HG02973 (cell line): ENCODE measurements around the gene SNX13.
"Not testable (repeated sequence)": the region's sequence is repeated elsewhere in the genome, so short reads cannot be mapped to it uniquely, and the experiment has no call there.

Experiments
- ATAC-seq: cut with Tn5 transposase; IDR thresholded peaks from one replicate; pipeline ENCODE4 v1.9.1; 2021; ENCODE audit warnings: moderate library complexity; ENCODE audit not compliant: unreplicated experiment

The SNX13 gene

GRCh38 chr7:17915796-17916195 is 24.5 kb downstream of the SNX13 start:
- ATAC-seq: no peak

- no peak for ATAC-seq
Measured at GRCh38 chr7:17915168-17915567, 25.1 kb downstream of the SNX13 start.

- no peak for ATAC-seq
Measured at GRCh38 chr7:17913250-17913649, 27.0 kb downstream of the SNX13 start.

GRCh38 chr7:17912536-17913235 is 27.6 kb downstream of the SNX13 start:
- no peak for ATAC-seq

GRCh38 chr7:17912050-17912449 is 28.2 kb downstream of the SNX13 start:
- ATAC-seq: no peak

GRCh38 chr7:17910377-17910776 is 29.9 kb downstream of the SNX13 start:
- no peak for ATAC-seq

GRCh38 chr7:17909310-17909709 is 31.0 kb downstream of the SNX13 start:
- not testable (repeated sequence) for ATAC-seq

- no peak for ATAC-seq
Measured at GRCh38 chr7:17907014-17907413, 33.3 kb downstream of the SNX13 start.

GRCh38 chr7:17903337-17903736 is 37.0 kb downstream of the SNX13 start:
- no peak for ATAC-seq

GRCh38 chr7:17902599-17902998 is 37.7 kb downstream of the SNX13 start:
- no peak for ATAC-seq

- ATAC-seq: no peak
Measured at GRCh38 chr7:17900464-17900863, 39.8 kb downstream of the SNX13 start.

- no peak for ATAC-seq
Measured at GRCh38 chr7:17898111-17898510, 42.2 kb downstream of the SNX13 start.

GRCh38 chr7:17887286-17887685 is 53.0 kb downstream of the SNX13 start:
- no peak for ATAC-seq

- no peak for ATAC-seq
Measured at GRCh38 chr7:17882685-17883084, 57.6 kb downstream of the SNX13 start.

GRCh38 chr7:17879075-17879661 is 61.1 kb downstream of the SNX13 start:
- no peak for ATAC-seq

- ATAC-seq: no peak
Measured at GRCh38 chr7:17878627-17879026, 61.7 kb downstream of the SNX13 start.

- no peak for ATAC-seq
Measured at GRCh38 chr7:17871815-17872533, 68.3 kb downstream of the SNX13 start.

GRCh38 chr7:17870406-17870805 is 69.9 kb downstream of the SNX13 start:
- ATAC-seq: no peak

GRCh38 chr7:17863809-17864143 is 76.5 kb downstream of the SNX13 start:
- ATAC-seq: no peak

- no peak for ATAC-seq
Measured at GRCh38 chr7:17863095-17863808, 77.0 kb downstream of the SNX13 start.

GRCh38 chr7:17856251-17856650 is 84.0 kb downstream of the SNX13 start:
- no peak for ATAC-seq

GRCh38 chr7:17855202-17855601 is 85.1 kb downstream of the SNX13 start:
- no peak for ATAC-seq
